HCT116 (cell line): ENCODE measurements around the gene PIK3R1. TPM values are rescaled to one million over a fixed set of nuclear protein-coding genes. Genes with fewer than 3 reads are reported as not detected.

Source experiments
- ATAC-seq: fragments of 200-7000 bp; cut with Tn5 transposase; 2 replicates; pipeline ENCODE4 v1.9.1; 2020; ENCODE audit warnings: mild to moderate bottlenecking, moderate library complexity
- BruUV-seq: library from RNA; stranded (reverse); fragments of 400-500 nt; replicated peaks from 2 replicates; lab custom pipeline; 2021; lab: Mats Ljungman, UMichigan
- CTCF ChIA-PET: fragments of 300-600 bp; sonication (Branson Sonifier 250); formaldehyde crosslinking; loops from one replicate; lab custom pipeline; 2021; ENCODE audit warnings: antibody characterized with exemption; lab: Charles Lee
- POLR2A ChIA-PET: fragments of 300-600, 350-600 bp; sonication (Branson Sonifier 250); formaldehyde crosslinking; loops from one replicate; lab custom pipeline; 2021; ENCODE audit warnings: antibody characterized with exemption; lab: Charles Lee
- RAD21 ChIA-PET, 2 experiments: fragments of 300-600 bp; sonication (Branson Sonifier 250); formaldehyde crosslinking; loops; one replicate each; lab custom pipeline; 2023; ENCODE audit warnings: low total read pairs in 2 of 2; ENCODE audit not compliant: uncharacterized antibody in 2 of 2, unreplicated experiment in 2 of 2, low non-redundant PET in 1 of 2; lab: Charles Lee
- DNase-seq: peaks from one replicate; pipeline ENCODE4 v3.0.0-alpha.2; 2010; ENCODE audit warnings: low read depth, low spot score
- H2AFZ ChIP-seq: fragments of 200-600 bp; shearing (Covaris generic), sonication (generic); 2 replicates; pipeline ENCODE4 v1.6.1; 2017; ENCODE audit warnings: low read depth, mixed run types, mixed read lengths, antibody characterized with exemption, low read length; ENCODE audit not compliant: poor library complexity, severe bottlenecking
- H3K27ac ChIP-seq: 2 replicates; pipeline ENCODE4 v1.5.1; 2012; ENCODE audit warnings: low read depth, low read length
- H3K27me3 ChIP-seq: fragments of 200-600 bp; sonication (generic); 2 replicates; pipeline ENCODE4 v1.6.1; 2016; ENCODE audit warnings: mixed run types, low read length, mixed read lengths; ENCODE audit not compliant: insufficient read depth
- H3K36me3 ChIP-seq, 2 experiments: fragments of 200-500 bp in 1 of 2; fragments of 200-600 bp in 1 of 2; sonication (Bioruptor generic) in 1 of 2; sonication (generic) in 1 of 2; 2 replicates each; pipeline versions ENCODE4 v1.5.1 to v1.6.1; 2014 to 2016; ENCODE audit warnings: low read length in 2 of 2, inconsistent platforms in 1 of 2, mixed read lengths in 1 of 2, mixed run types in 1 of 2; ENCODE audit not compliant: insufficient read depth in 2 of 2, control insufficient read depth in 1 of 2
- H3K4me1 ChIP-seq, 2 experiments: fragments of 200-600 bp in 1 of 2; sonication (generic) in 1 of 2; 2 replicates each; pipeline versions ENCODE4 v1.5.1 to v1.6.1; 2012 to 2017; ENCODE audit warnings: low read length in 2 of 2, inconsistent platforms in 1 of 2, mild to moderate bottlenecking in 1 of 2, mixed read lengths in 1 of 2, mixed run types in 1 of 2, moderate library complexity in 1 of 2; ENCODE audit not compliant: insufficient read depth in 2 of 2, control insufficient read depth in 1 of 2
- H3K4me2 ChIP-seq: fragments of 200-600 bp; sonication (generic); 2 replicates; pipeline ENCODE4 v1.6.1; 2017; ENCODE audit warnings: mixed run types, low read length, mixed read lengths
- H3K4me3 ChIP-seq, 2 experiments: fragments of 200-600 bp in 1 of 2; sonication (generic) in 1 of 2; replicated peaks in 1 of 2; 2 replicates each; pipeline ENCODE4 v1.5.1; 2011 to 2016; ENCODE audit warnings: low read length in 2 of 2, control low read depth in 1 of 2, low read depth in 1 of 2, mild to moderate bottlenecking in 1 of 2, mixed read lengths in 1 of 2, mixed run types in 1 of 2
- H3K79me2 ChIP-seq: fragments of 200-600 bp; sonication (generic); 2 replicates; pipeline ENCODE4 v1.6.1; 2017; ENCODE audit warnings: mild to moderate bottlenecking, mixed run types, low read length, moderate library complexity, mixed read lengths; ENCODE audit not compliant: insufficient read depth
- H3K9ac ChIP-seq: fragments of 200-600 bp; sonication (generic); 2 replicates; pipeline ENCODE4 v1.6.1; 2016; ENCODE audit warnings: low read length, mixed read lengths
- H3K9me2 ChIP-seq: fragments of 200-600 bp; sonication (generic), shearing (Covaris generic); 2 replicates; pipeline ENCODE4 v1.6.1; 2017; ENCODE audit warnings: mixed run types, mild to moderate bottlenecking, moderate library complexity; ENCODE audit not compliant: insufficient read depth
- H3K9me3 ChIP-seq, 2 experiments: fragments of 200-500 bp in 1 of 2; fragments of 200-600 bp in 1 of 2; sonication (Bioruptor generic) in 1 of 2; sonication (generic) in 1 of 2; 2 replicates each; pipeline ENCODE4 v1.6.1; 2014 to 2017; ENCODE audit warnings: low read length in 2 of 2, mixed read lengths in 2 of 2, inconsistent platforms in 1 of 2, low read depth in 1 of 2, mild to moderate bottlenecking in 1 of 2, mixed run types in 1 of 2, moderate library complexity in 1 of 2; ENCODE audit not compliant: control insufficient read depth in 1 of 2, insufficient read depth in 1 of 2
- H4K20me1 ChIP-seq: fragments of 200-600 bp; sonication (generic), shearing (Covaris generic); 2 replicates; pipeline ENCODE4 v1.6.1; 2017; ENCODE audit warnings: mixed run types, mild to moderate bottlenecking, moderate library complexity; ENCODE audit not compliant: insufficient read depth
- ATF3 ChIP-seq: IDR thresholded peaks from 2 replicates; pipeline ENCODE4 v1.6.1; 2012
- CBX3 ChIP-seq: IDR thresholded peaks from 2 replicates; pipeline ENCODE4 v1.6.1; 2012; ENCODE audit warnings: low read depth
- ELF1 ChIP-seq: IDR thresholded peaks from 2 replicates; pipeline ENCODE4 v1.6.1; 2012; ENCODE audit warnings: low read depth, borderline replicate concordance
- POLR2AphosphoS5 ChIP-seq: IDR thresholded peaks from 2 replicates; pipeline ENCODE4 v1.6.1; 2011; ENCODE audit warnings: mild to moderate bottlenecking, low read depth, low read length, moderate library complexity
- REST ChIP-seq: IDR thresholded peaks from 2 replicates; pipeline ENCODE4 v1.6.1; 2012; ENCODE audit warnings: low read depth
- SRF ChIP-seq: IDR thresholded peaks from 2 replicates; pipeline ENCODE4 v1.6.1; 2012; ENCODE audit warnings: low read depth
- intact Hi-C: fragments of 100-400 bp; cut with micrococcal nuclease; formaldehyde crosslinking; loops from 2 replicates; pipeline ENCODE4 v1.10.0; 2022
- total RNA-seq: library from RNA; stranded (reverse); gene quantifications from one replicate; pipeline ENCODE4 v1.2.1, GENCODE V29; 2021; ENCODE audit not compliant: unreplicated experiment

PIK3R1 gene
- total RNA-seq, 1 experiment from 2014 or later: 7.2 TPM

- RAD21 ChIA-PET: no interaction called here
- no peak for ATAC-seq
- Histone ChIP-seq H3K9me2 (no peaks in the 10 kb centered on the region), H3K27me3 (no peaks in the 10 kb centered on the region), H3K4me1 (no peaks in the 10 kb centered on the region), H4K20me1 (no peaks in the 10 kb centered on the region), H3K9ac (no peak overlapping the region), H3K4me3 (no peak overlapping the region), H3K9me3 (no peaks in the 10 kb centered on the region), H2AFZ (no peak overlapping the region), H3K36me3 (no peaks in the 10 kb centered on the region), H3K4me2 (no peak overlapping the region), H3K79me2 (no peaks in the 10 kb centered on the region), H3K27ac (no peak overlapping the region)
- no peak for DNase-seq
- no TSS peak for BruUV-seq
- CTCF ChIA-PET: no interaction called here
- TF ChIP-seq POLR2AphosphoS5 (no peak), ATF3 (no peak), CBX3 (no peak), ELF1 (no peak), SRF (no peak)
- POLR2A ChIA-PET: no interaction called here
- intact Hi-C loops: no loop called here
Measured at GRCh38 chr5:68260467-68260866, 44.9 kb downstream of the PIK3R1 start.

GRCh38 chr5:68261169-68261568, 45.6 kb downstream of the PIK3R1 start:
- intact Hi-C loops: no loop called here

More at GRCh38 chr5:68261169-68261568, 45.6 kb downstream of the PIK3R1 start:
- H4K20me1 ChIP-seq: no peaks in the 10 kb centered on the region
- H3K4me2 ChIP-seq: no peak overlapping the region
- RAD21 ChIA-PET: no interaction called here
- BruUV-seq: no TSS peak
- H3K4me1 ChIP-seq: no peaks in the 10 kb centered on the region
- no peak overlapping the region for H3K4me3 ChIP-seq
- H3K27ac ChIP-seq: no peak overlapping the region
- CTCF ChIA-PET: interaction anchor here (1.4 kb wide), 1 partner anchor 9 kb away, joined by 3 read pairs; no protein-coding TSS in a partner anchor
- no peaks in the 10 kb centered on the region for H3K9me3 ChIP-seq
- TF ChIP-seq REST: no peak
- TF ChIP-seq, all 23 proteins: peak for 0
- POLR2A ChIA-PET: no interaction called here
- Histone ChIP-seq H3K9me2 (no peaks in the 10 kb centered on the region), H3K36me3 (no peaks in the 10 kb centered on the region), H2AFZ (no peak overlapping the region), H3K9ac (no peak overlapping the region), H3K79me2 (no peaks in the 10 kb centered on the region), H3K27me3 (no peaks in the 10 kb centered on the region)
- ATAC-seq (no peak), DNase-seq (no peak)
